H1 (cell line): ENCODE measurements around the gene BHMT. TPM values are rescaled to one million over a fixed set of nuclear protein-coding genes. Genes with fewer than 3 reads are reported as not detected.

Experiments
- CTCF ChIA-PET: fragments of 300-600 bp; sonication (Branson Sonifier 250); formaldehyde crosslinking; loops from one replicate; lab custom pipeline; 2021; ENCODE audit not compliant: partially characterized antibody; lab: Charles Lee
- POLR2A ChIA-PET: fragments of 300-600 bp; sonication (Branson Sonifier 250); formaldehyde crosslinking; loops from one replicate; lab custom pipeline; 2021; ENCODE audit warnings: inconsistent platforms; ENCODE audit not compliant: partially characterized antibody; lab: Charles Lee
- DNase-seq, 2 experiments: peaks; one replicate each; pipeline versions ENCODE4 v3.0.0 to v3.0.0-alpha.2; 2010 to 2022; ENCODE audit warnings: low spot score in 2 of 2, low read depth in 1 of 2, mixed read lengths in 1 of 2
- FAIRE-seq: peaks from 2 replicates; lab custom pipeline; 2011; peaks lifted over from hg19 to GRCh38; lab: Jason Lieb, UNC
- H2AFZ ChIP-seq: 2 replicates; pipeline ENCODE4 v1.8.1; 2012; ENCODE audit warnings: low read length, inconsistent platforms
- H2AK5ac ChIP-seq: 2 replicates; pipeline ENCODE4 v1.6.1; 2013; ENCODE audit warnings: low read depth, low read length
- H2BK120ac ChIP-seq: replicated peaks from 2 replicates; pipeline ENCODE3; 2013; ENCODE audit warnings: low read depth, low read length, inconsistent platforms
- H2BK12ac ChIP-seq: 2 replicates; pipeline ENCODE4 v1.6.1; 2013; ENCODE audit warnings: low read depth, low read length
- H2BK15ac ChIP-seq: 2 replicates; pipeline ENCODE4 v1.6.1; 2013; ENCODE audit warnings: low read length
- H2BK20ac ChIP-seq: 2 replicates; pipeline ENCODE4 v1.6.1; 2013; ENCODE audit warnings: low read length
- H2BK5ac ChIP-seq: 2 replicates; pipeline ENCODE4 v1.6.1; 2013; ENCODE audit warnings: low read depth, low read length
- H3K14ac ChIP-seq: 2 replicates; pipeline ENCODE4 v1.6.1; 2013; ENCODE audit warnings: inconsistent platforms; ENCODE audit not compliant: insufficient read length
- H3K18ac ChIP-seq: 2 replicates; pipeline ENCODE4 v1.6.1; 2013; ENCODE audit warnings: low read length; ENCODE audit errors: extremely low read depth
- H3K23ac ChIP-seq: 2 replicates; pipeline ENCODE4 v1.6.1; 2013; ENCODE audit warnings: inconsistent platforms; ENCODE audit not compliant: insufficient read length
- H3K23me2 ChIP-seq: 2 replicates; pipeline ENCODE4 v1.6.1; 2013; ENCODE audit warnings: low read depth, low read length
- H3K27ac ChIP-seq: 2 replicates; pipeline ENCODE4 v1.6.1; 2011; ENCODE audit warnings: low read depth, low read length, inconsistent platforms
- H3K27me3 ChIP-seq, 4 experiments: replicated peaks in 1 of 4; 1 replicate in 1 of 4; 2 replicates in 3 of 4; pipeline versions ENCODE4 v1.6.1 to v1.8.1; 2011 to 2013; ENCODE audit warnings: low read length in 3 of 4, mild to moderate bottlenecking in 3 of 4, inconsistent platforms in 2 of 4, mixed read lengths in 2 of 4, moderate library complexity in 1 of 4; ENCODE audit not compliant: control insufficient read depth in 3 of 4, insufficient read depth in 3 of 4; ENCODE audit errors: extremely low read depth in 1 of 4
- H3K36me3 ChIP-seq, 4 experiments: 2 replicates each; pipeline versions ENCODE4 v1.6.1 to v1.8.1; 2011 to 2013; ENCODE audit warnings: mild to moderate bottlenecking in 4 of 4, low read length in 3 of 4, moderate library complexity in 2 of 4, control low read depth in 1 of 4, inconsistent platforms in 1 of 4; ENCODE audit not compliant: insufficient read depth in 4 of 4, control insufficient read depth in 2 of 4
- H3K4ac ChIP-seq: replicated peaks from 2 replicates; pipeline ENCODE3; 2013; ENCODE audit warnings: low read length, low read depth, mixed read lengths, inconsistent platforms; ENCODE audit not compliant: insufficient read length
- H3K4me1 ChIP-seq, 4 experiments: replicated peaks in 1 of 4; 1 replicate in 1 of 4; 2 replicates in 3 of 4; pipeline versions ENCODE4 v1.6.1 to v1.8.1; 2011 to 2013; ENCODE audit warnings: low read length in 3 of 4, inconsistent platforms in 2 of 4, mixed read lengths in 1 of 4; ENCODE audit not compliant: insufficient read depth in 4 of 4, control insufficient read depth in 3 of 4
- H3K4me2 ChIP-seq, 2 experiments: 2 replicates each; pipeline versions ENCODE4 v1.6.1 to v1.8.1; 2011 to 2013; ENCODE audit warnings: low read depth in 2 of 2, low read length in 2 of 2, control low read depth in 1 of 2, inconsistent platforms in 1 of 2, mild to moderate bottlenecking in 1 of 2; ENCODE audit not compliant: insufficient read depth in 1 of 2
- H3K4me3 ChIP-seq, 4 experiments: fragments of 200-600, 300-600 bp in 1 of 4; sonication (generic), shearing (Covaris generic), sonication (Bioruptor Twin) in 1 of 4; 2 replicates each; pipeline versions ENCODE4 v1.5.1 to v1.8.1; 2011 to 2016; ENCODE audit warnings: low read length in 4 of 4, low read depth in 3 of 4, control low read depth in 2 of 4, inconsistent platforms in 2 of 4, mild to moderate bottlenecking in 2 of 4, mixed read lengths in 1 of 4, moderate library complexity in 1 of 4; ENCODE audit not compliant: insufficient read depth in 2 of 4; ENCODE audit errors: extremely low read depth in 1 of 4
- H3K56ac ChIP-seq: replicated peaks from 2 replicates; pipeline ENCODE3; 2013; ENCODE audit warnings: low read depth, mild to moderate bottlenecking, mixed read lengths, low read length, inconsistent platforms; ENCODE audit not compliant: insufficient read length
- H3K79me1 ChIP-seq: 2 replicates; pipeline ENCODE4 v1.6.1; 2013; ENCODE audit warnings: low read depth, low read length, control low read depth
- H3K79me2 ChIP-seq, 2 experiments: 2 replicates each; pipeline versions ENCODE4 v1.6.1 to v1.8.1; 2012 to 2013; ENCODE audit warnings: low read length in 2 of 2, mild to moderate bottlenecking in 2 of 2, inconsistent platforms in 1 of 2; ENCODE audit not compliant: insufficient read depth in 2 of 2, control insufficient read depth in 1 of 2
- H3K9ac ChIP-seq, 4 experiments: replicated peaks in 1 of 4; 1 replicate in 1 of 4; 2 replicates in 3 of 4; pipeline versions ENCODE4 v1.6.1 to v1.8.1; 2011 to 2013; ENCODE audit warnings: low read depth in 3 of 4, low read length in 3 of 4, control low read depth in 2 of 4, mild to moderate bottlenecking in 2 of 4, moderate library complexity in 2 of 4, inconsistent platforms in 1 of 4; ENCODE audit errors: extremely low read depth in 1 of 4
- H3K9me3 ChIP-seq, 2 experiments: 2 replicates each; pipeline versions ENCODE4 v1.6.1 to v1.8.1; 2012 to 2013; ENCODE audit warnings: mild to moderate bottlenecking in 2 of 2, moderate library complexity in 2 of 2, control low read depth in 1 of 2, inconsistent platforms in 1 of 2, low read depth in 1 of 2, low read length in 1 of 2, mixed read lengths in 1 of 2; ENCODE audit not compliant: insufficient read depth in 2 of 2
- H4K20me1 ChIP-seq, 2 experiments: replicated peaks in 1 of 2; 2 replicates each; pipeline versions ENCODE3 to v1.8.1; 2011 to 2013; ENCODE audit warnings: inconsistent platforms in 2 of 2, low read length in 2 of 2, mild to moderate bottlenecking in 1 of 2; ENCODE audit not compliant: insufficient read depth in 2 of 2, control insufficient read depth in 1 of 2
- H4K5ac ChIP-seq: 2 replicates; pipeline ENCODE4 v1.6.1; 2013; ENCODE audit warnings: low read length, low read depth, mixed read lengths, inconsistent platforms; ENCODE audit not compliant: insufficient read length
- H4K8ac ChIP-seq: 2 replicates; pipeline ENCODE4 v1.8.0; 2013; ENCODE audit warnings: mild to moderate bottlenecking, moderate library complexity, low read length, inconsistent platforms; ENCODE audit not compliant: insufficient read depth; ENCODE audit errors: extremely low read depth
- H4K91ac ChIP-seq: replicated peaks from 2 replicates; pipeline ENCODE3; 2013; ENCODE audit warnings: low read length, mixed read lengths, inconsistent platforms; ENCODE audit not compliant: insufficient read length
- BRCA1 ChIP-seq: IDR thresholded peaks from 2 replicates; pipeline ENCODE4 v1.6.1; 2012; ENCODE audit warnings: low read depth, low read length, improper control_type of control experiment
- FOSL1 ChIP-seq: IDR thresholded peaks from 2 replicates; pipeline ENCODE4 v1.6.1; 2011; ENCODE audit warnings: mild to moderate bottlenecking, low read depth, low read length, moderate library complexity; ENCODE audit not compliant: insufficient read depth
- GTF2F1 ChIP-seq: IDR thresholded peaks from 2 replicates; pipeline ENCODE4 v1.6.1; 2012; ENCODE audit warnings: low read depth, low read length, improper control_type of control experiment, borderline replicate concordance
- MAFK ChIP-seq: IDR thresholded peaks from 2 replicates; pipeline ENCODE4 v1.6.1; 2012; ENCODE audit warnings: low read depth, mild to moderate bottlenecking, improper control_type of control experiment, low read length
- RAD21 ChIP-seq, 2 experiments: IDR thresholded peaks in 1 of 2; conservative IDR thresholded peaks in 1 of 2; 2 replicates each; pipeline ENCODE4 v1.6.1; 2011; ENCODE audit warnings: low read depth in 2 of 2, low read length in 2 of 2, improper control_type of control experiment in 1 of 2, inconsistent platforms in 1 of 2, mild to moderate bottlenecking in 1 of 2, moderate library complexity in 1 of 2
- YY1 ChIP-seq: IDR thresholded peaks from 2 replicates; pipeline ENCODE4 v1.6.1; 2011; ENCODE audit warnings: low read depth, mild to moderate bottlenecking, low read length
- WGBS, 2 experiments: shearing (Covaris generic) in 1 of 2; methylation state at CpG; one replicate each; pipeline versions ENCODE4 v1.1.6 to v1.1.7; 2013 to 2015; ENCODE audit warnings: low lambda C conversion rate in 2 of 2, mixed read lengths in 2 of 2, inconsistent platforms in 1 of 2, low coverage in 1 of 2, missing lambda C conversion rate in 1 of 2; ENCODE audit not compliant: insufficient replicate concordance in 2 of 2, insufficient coverage in 1 of 2, insufficient read length in 1 of 2; ENCODE audit errors: extremely low coverage in 1 of 2, missing lambda C conversion rate in 1 of 2; 5-methylcytosine and 5-hydroxymethylcytosine counted together
- polyA plus RNA-seq, 7 experiments: library from polyadenylated mRNA; depleted of rRNA in 3 of 7; stranded (reverse) in 5 of 7; unstranded in 2 of 7; fragments of >200 nt in 5 of 7; fragments of 200-250 nt in 2 of 7; gene quantifications; 1 replicate in 5 of 7; 2 replicates in 1 of 7; 4 replicates in 1 of 7; pipeline versions ENCODE4 v1.2.1 to v1.2.3, GENCODE V29; 2011 to 2013; ENCODE audit warnings: missing spikeins in 2 of 7, mixed read lengths in 2 of 7
- total RNA-seq: library from RNA; stranded (reverse); fragmentation: NEBNext Ultra II Directional; extraction: Animal tissue kit (Norgen Biotek cat#: 25700); gene quantifications from 2 replicates; pipeline ENCODE4 v1.2.1, GENCODE V29; 2021
- TF ChIP-seq, protein P1 (sequence below): IDR thresholded peaks from 2 replicates; pipeline ENCODE4 v1.6.1; 2012; ENCODE audit warnings: inconsistent platforms
- TF ChIP-seq, protein P2 (sequence below), 3 experiments: IDR thresholded peaks; 1 replicate in 2 of 3; 2 replicates in 1 of 3; pipeline versions ENCODE4 v1.5.1 to v1.6.1; 2011; ENCODE audit warnings: low read length in 3 of 3, mild to moderate bottlenecking in 3 of 3, inconsistent platforms in 2 of 3, low read depth in 1 of 3, moderate library complexity in 1 of 3; ENCODE audit not compliant: insufficient read depth in 1 of 3; ENCODE audit errors: control extremely low read depth in 1 of 3

The BHMT gene
- total and polyA plus RNA-seq, 2 of the 8 experiments (the other 6 are each of a cell fraction or from before 2014, with no cell fraction given): 0.54 to 1.6 TPM

DNA sequence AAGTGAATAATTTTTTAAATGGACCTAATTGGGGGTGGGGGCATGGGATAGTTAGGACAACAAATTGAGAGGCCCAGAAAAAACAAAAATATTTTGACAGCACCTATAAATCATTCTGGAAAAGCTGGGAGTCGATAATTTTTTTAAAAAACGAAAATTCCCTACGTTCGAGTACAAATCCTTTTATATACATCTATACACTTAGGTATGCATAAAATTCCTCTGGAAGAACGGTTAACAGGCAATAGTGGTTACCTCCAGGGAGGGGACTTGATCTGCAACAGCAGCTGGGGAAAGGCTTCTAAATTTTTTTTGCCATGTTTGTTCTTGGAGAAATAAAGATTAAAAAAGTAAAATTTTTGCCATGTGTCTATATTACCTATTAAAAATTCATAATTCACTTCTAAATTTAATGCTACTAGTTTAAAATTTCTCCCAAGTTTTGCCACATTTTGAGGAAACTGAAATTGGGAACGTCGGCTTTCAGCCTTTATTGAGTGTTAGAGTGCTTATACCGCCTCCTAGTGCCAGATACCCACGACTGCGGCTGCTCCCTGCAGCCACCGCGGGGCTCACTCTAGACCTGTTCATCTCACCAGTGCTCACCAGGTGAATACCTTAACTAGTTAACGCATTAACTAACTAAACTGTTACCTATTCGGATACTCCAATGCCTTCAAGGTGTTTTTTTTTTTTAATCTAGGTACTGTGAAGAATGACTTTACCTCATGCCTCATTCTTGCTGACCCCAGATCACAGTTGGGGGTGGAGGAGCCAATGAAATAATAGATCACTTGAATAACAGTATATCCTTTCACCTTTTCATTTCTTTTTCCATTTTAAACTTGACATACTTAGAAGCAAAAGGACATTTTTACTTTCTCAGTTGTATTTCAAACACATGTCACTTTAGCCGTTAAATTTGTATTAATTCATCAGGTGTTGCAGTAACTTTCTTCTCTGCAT is 1.8 kb upstream of the BHMT start:
- WGBS, 2 experiments: 44% methylated on average over 15 of the region's 15 CpGs; no CpG with 5 or more reads in 1 of the 2 experiments
- Histone ChIP-seq H3K27ac (no peak overlapping the region), H3K23me2 (peaks cover 11% of the 10 kb centered on the region; the same call in 1 of the 2 replicates), H2AFZ (no peak overlapping the region), H3K79me2 (no peaks in the 10 kb centered on the region), H3K4me2 (no peak overlapping the region), H3K56ac (no peak overlapping the region), H4K91ac (no peak overlapping the region), H2BK5ac (no peak overlapping the region), H3K23ac (no peak overlapping the region), H2BK12ac (no peak overlapping the region), H3K36me3 (no peaks in the 10 kb centered on the region), H2BK20ac (no peak overlapping the region), H2BK120ac (no peak overlapping the region), H2BK15ac (no peak overlapping the region), H3K9ac (no peak overlapping the region), H3K9me3 (no peaks in the 10 kb centered on the region), H4K5ac (no peak overlapping the region), H2AK5ac (no peak overlapping the region), H3K14ac (no peak overlapping the region), H3K18ac (no peak overlapping the region), H3K4me1 (no peaks in the 10 kb centered on the region), H3K79me1 (no peaks in the 10 kb centered on the region), H4K8ac (no peak overlapping the region), H3K4ac (no peak overlapping the region), H3K27me3 (peaks cover 15 to 27% (median 22%) of the 10 kb centered on the region in 4 experiments), H4K20me1 (peaks cover 0 to 3% of the 10 kb centered on the region in 2 experiments), H3K4me3 (no peak overlapping the region)
- FAIRE-seq: peak; percentile 73
- ChIA-PET CTCF (interaction anchor here (0.7 to 7.0 kb wide), 16 partner anchors 19 to 210 kb away, joined by 3 to 49 read pairs (median 4); no protein-coding TSS in a partner anchor), POLR2A (no interaction called here)
- TF ChIP-seq RAD21 (IDR thresholded peaks at IDR 0.05 in 1 of 2, conservative IDR thresholded peaks at IDR 0.05 in 1 of 2; ENCODE audit: low read depth in 2 of 2, low read length in 2 of 2): peak; percentile 65 to 78
- TF ChIP-seq, protein P1, sequence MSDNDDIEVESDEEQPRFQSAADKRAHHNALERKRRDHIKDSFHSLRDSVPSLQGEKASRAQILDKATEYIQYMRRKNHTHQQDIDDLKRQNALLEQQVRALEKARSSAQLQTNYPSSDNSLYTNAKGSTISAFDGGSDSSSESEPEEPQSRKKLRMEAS: no peak
- peak; percentile 76 for TF ChIP-seq BRCA1
- TF ChIP-seq FOSL1: no peak
- TF ChIP-seq YY1: 0 out of 2 replicates have a peak, but pooled peaks have one; percentile 10
- TF ChIP-seq GTF2F1: no peak
- TF ChIP-seq, protein P2, sequence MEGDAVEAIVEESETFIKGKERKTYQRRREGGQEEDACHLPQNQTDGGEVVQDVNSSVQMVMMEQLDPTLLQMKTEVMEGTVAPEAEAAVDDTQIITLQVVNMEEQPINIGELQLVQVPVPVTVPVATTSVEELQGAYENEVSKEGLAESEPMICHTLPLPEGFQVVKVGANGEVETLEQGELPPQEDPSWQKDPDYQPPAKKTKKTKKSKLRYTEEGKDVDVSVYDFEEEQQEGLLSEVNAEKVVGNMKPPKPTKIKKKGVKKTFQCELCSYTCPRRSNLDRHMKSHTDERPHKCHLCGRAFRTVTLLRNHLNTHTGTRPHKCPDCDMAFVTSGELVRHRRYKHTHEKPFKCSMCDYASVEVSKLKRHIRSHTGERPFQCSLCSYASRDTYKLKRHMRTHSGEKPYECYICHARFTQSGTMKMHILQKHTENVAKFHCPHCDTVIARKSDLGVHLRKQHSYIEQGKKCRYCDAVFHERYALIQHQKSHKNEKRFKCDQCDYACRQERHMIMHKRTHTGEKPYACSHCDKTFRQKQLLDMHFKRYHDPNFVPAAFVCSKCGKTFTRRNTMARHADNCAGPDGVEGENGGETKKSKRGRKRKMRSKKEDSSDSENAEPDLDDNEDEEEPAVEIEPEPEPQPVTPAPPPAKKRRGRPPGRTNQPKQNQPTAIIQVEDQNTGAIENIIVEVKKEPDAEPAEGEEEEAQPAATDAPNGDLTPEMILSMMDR (IDR thresholded peaks at IDR 0.05; ENCODE audit: control extremely low read depth in 1 of 3, insufficient read depth in 1 of 3, low read depth in 1 of 3, low read length in 3 of 3): peak; percentile 76 to 82 (median 77)
- TF ChIP-seq MAFK: no peak
- peak in 1 of 2 experiments; percentile 60 for DNase-seq
